IPS-18a (cell line): ENCODE measurements around the gene SLC24A3.

ENCODE experiments used
- H3K27ac ChIP-seq: one replicate; pipeline ENCODE4 v1.5.1; 2013; ENCODE audit warnings: low read length
- H3K27me3 ChIP-seq: one replicate; pipeline ENCODE4 v1.6.1; 2013; ENCODE audit warnings: mild to moderate bottlenecking, low read length; ENCODE audit not compliant: control insufficient read depth, insufficient read depth
- H3K36me3 ChIP-seq: one replicate; pipeline ENCODE4 v1.6.1; 2013; ENCODE audit warnings: low read depth, low read length; ENCODE audit not compliant: control insufficient read depth
- H3K4me1 ChIP-seq: one replicate; pipeline ENCODE4 v1.6.1; 2013; ENCODE audit warnings: low read depth, low read length; ENCODE audit not compliant: control insufficient read depth
- H3K4me3 ChIP-seq: one replicate; pipeline ENCODE4 v1.5.1; 2013; ENCODE audit warnings: low read length
- H3K9ac ChIP-seq: one replicate; pipeline ENCODE4 v1.6.1; 2013; ENCODE audit warnings: mild to moderate bottlenecking, low read length, moderate library complexity
- H3K9me3 ChIP-seq: one replicate; pipeline ENCODE4 v1.6.1; 2013; ENCODE audit warnings: low read depth, low read length; ENCODE audit not compliant: control insufficient read depth

The SLC24A3 gene

DNA sequence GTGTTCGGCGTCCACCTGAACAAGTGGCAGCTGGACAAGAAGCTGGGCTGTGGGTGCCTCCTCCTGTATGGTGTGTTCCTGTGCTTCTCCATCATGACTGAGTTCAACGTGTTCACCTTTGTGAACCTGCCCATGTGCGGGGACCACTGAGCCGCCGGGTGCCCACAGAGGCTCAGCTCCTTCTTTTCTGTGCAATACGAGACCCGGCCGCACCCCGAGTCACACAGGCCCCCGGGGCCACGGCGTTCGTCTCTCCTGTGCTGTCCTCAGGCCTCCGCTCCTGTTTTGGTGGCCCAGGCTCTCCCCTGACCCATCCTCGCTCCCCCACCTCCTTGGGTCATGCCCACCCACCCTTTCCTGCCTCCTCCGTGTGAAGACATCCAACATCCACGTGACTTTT, 508.5 kb downstream of the SLC24A3 start:
- Histone ChIP-seq H3K4me3 (no peak overlapping the region), H3K4me1 (no peaks in the 10 kb centered on the region), H3K9ac (no peak overlapping the region), H3K27ac (no peak overlapping the region), H3K36me3 (no peaks in the 10 kb centered on the region), H3K27me3 (no peaks in the 10 kb centered on the region), H3K9me3 (no peaks in the 10 kb centered on the region)

DNA sequence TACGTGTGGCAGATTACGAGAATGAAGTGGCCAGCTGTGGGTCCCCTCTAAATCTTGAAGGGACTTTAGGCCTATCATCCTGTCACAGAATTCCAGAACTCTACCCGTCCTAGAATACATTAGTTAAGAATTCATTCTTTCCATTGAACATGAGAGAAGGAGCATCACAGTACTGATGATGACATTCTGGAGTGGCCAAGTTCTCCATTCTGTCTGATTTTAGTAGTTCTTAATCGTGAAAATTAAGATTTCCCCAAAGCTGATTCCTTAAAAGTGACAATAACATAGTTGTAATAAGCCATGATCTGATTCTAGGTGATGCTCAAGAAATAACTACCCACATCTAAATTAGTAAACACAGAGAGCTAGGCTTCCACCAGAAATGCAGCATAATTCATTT, 510.6 kb downstream of the SLC24A3 start:
- Histone ChIP-seq H3K27ac (no peak overlapping the region), H3K4me3 (no peak overlapping the region), H3K27me3 (no peaks in the 10 kb centered on the region), H3K4me1 (no peaks in the 10 kb centered on the region), H3K9ac (no peak overlapping the region), H3K9me3 (no peaks in the 10 kb centered on the region), H3K36me3 (no peaks in the 10 kb centered on the region)

DNA sequence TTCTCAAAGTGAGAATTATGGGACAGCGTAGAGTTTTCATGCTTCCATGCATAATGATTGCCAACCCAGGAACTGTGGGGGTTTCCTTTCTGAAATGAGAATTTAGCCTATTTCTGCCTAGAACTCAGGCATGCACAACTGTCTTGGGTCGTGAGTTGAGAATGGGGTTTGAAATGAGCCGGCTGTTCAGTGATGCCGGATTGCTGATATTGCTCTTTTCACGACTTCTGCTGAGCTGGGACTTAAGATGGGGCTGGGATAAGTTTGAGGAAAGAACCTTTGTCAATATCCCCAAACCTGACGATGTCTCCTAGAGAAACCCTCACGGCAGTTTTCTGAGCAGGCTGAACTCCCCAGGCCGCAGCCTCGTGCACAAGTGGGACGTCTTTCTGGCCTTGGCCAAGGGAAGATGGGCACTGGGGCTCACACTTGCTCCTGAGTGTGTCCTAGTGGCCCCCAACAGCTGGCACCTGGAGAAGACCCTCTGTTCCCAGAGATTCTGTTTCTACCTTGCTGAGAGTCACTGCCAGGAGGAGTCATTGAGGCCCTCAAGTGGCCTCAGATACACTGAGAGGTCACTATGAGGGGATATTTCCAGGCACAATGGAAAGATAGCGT, 511.5 kb downstream of the SLC24A3 start:
- H3K27me3 ChIP-seq: no peaks in the 10 kb centered on the region

DNA sequence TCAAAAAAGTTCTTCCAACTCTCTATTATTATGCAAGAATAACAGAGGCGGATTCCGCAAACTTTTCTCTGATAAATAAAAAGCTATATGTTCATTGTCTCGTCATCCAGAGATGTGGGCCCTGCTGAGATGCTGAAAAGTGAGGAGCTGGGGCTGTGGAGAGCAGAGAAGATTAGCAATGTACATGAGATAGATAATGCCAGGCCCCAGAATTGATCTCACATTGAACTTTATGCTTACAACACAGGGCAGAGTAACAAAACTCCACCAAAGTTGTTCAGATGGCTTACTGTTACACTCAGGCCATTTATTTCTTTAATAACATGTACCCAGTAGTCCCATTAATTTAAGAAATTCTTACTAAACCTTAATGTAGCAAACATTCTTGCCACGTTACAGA, 512.9 kb downstream of the SLC24A3 start:
- Histone ChIP-seq H3K9ac (no peak overlapping the region), H3K27ac (no peak overlapping the region), H3K4me3 (no peak overlapping the region)

More for the DNA sequence above, 511.5 kb downstream of the SLC24A3 start:
- Histone ChIP-seq H3K9me3 (no peaks in the 10 kb centered on the region), H3K4me1 (no peaks in the 10 kb centered on the region), H3K36me3 (no peaks in the 10 kb centered on the region), H3K4me3 (no peak overlapping the region), H3K9ac (no peak overlapping the region), H3K27ac (no peak overlapping the region)

DNA sequence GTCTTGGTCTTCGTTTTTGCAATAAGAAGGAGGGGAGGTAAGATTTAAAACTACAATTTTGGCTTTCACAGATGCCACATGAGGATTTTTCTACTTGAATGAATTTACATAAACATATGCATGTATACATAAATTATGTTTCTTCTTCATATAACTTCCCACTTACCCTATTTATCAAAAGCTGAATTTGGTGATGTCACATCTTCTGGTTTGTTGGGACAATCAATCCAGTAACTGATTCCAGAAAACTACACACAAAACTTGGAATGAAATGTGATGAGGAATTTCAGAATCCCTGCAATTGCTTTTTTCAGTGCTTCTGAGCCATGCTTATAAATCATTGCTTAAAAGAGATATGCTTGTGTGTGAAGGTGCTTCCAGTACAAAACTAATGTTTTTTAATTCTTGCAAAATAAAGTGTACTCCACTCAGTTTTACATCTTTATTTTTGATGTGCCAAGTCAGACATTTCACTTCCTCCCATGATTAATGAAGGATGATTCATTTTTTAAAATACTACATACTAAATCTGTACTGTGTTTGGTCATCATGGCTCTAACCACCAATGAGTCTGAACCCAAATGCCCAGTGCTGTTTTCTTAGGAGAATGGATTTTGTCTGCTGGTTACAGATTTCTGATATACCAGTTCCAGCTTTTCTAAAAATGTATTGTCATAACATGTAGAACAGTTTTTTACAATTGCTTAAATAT, 513.5 kb downstream of the SLC24A3 start:
- H3K9ac ChIP-seq: no peak overlapping the region
- no peak overlapping the region for H3K27ac ChIP-seq
- no peaks in the 10 kb centered on the region for H3K36me3 ChIP-seq
- no peaks in the 10 kb centered on the region for H3K27me3 ChIP-seq
- no peaks in the 10 kb centered on the region for H3K4me1 ChIP-seq
- no peak overlapping the region for H3K4me3 ChIP-seq
- no peaks in the 10 kb centered on the region for H3K9me3 ChIP-seq

More for the DNA sequence above, 512.9 kb downstream of the SLC24A3 start:
- Histone ChIP-seq H3K4me1 (no peaks in the 10 kb centered on the region), H3K27me3 (no peaks in the 10 kb centered on the region), H3K9me3 (no peaks in the 10 kb centered on the region), H3K36me3 (no peaks in the 10 kb centered on the region)

DNA sequence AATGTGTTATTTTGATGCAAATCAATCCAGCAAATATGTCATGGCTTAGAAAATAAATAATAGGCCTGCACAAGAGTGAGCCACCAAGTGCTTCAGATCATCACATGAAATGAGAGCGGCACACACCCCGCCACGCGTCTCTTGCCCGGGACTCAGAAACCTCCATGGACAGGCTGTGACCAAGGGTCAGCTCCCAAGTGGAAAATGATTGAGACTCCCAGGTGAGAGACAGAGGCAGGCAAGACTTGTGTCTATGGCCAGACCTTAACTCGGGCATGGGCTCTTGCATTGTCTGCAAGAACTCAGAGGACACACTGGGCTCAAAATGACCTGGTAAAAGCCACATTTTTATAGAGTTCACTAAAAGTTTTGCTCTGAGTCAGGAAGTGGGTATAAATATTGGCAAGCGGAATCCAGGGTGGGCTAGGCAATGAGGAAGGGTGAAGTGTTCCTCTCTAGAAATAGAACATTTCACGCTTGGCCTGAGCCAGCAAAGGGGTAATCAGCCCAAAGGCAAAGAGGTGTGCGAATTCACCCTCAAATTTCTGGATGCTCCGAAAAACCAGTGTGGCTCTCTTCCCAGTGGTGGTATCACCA, 514.9 kb downstream of the SLC24A3 start:
- Histone ChIP-seq H3K27ac (no peak overlapping the region), H3K27me3 (no peaks in the 10 kb centered on the region), H3K9ac (no peak overlapping the region), H3K4me1 (no peaks in the 10 kb centered on the region), H3K4me3 (no peak overlapping the region), H3K36me3 (no peaks in the 10 kb centered on the region), H3K9me3 (no peaks in the 10 kb centered on the region)

DNA sequence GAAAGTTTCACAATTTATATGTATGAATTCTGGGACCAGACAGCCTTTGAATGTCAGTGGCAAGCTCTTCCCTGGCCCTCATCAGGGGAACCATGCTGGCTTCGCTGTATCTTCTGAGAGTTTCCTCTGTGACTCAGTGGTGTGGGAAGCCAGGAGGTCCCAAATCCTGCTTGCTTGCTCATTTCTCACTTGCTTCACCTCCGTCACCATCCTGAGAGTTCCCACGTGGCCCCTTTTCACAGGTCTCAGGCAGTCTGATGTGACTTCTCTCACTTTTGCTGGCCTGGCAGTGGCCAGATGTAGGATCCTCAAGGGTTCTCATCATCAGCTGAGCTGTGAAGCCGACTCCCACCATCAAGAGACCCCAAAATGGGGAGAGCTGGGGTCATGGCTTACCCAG, 517.2 kb downstream of the SLC24A3 start:
- Histone ChIP-seq H3K36me3 (no peaks in the 10 kb centered on the region), H3K27ac (no peak overlapping the region), H3K9ac (no peak overlapping the region), H3K9me3 (no peaks in the 10 kb centered on the region), H3K4me3 (no peak overlapping the region), H3K4me1 (no peaks in the 10 kb centered on the region), H3K27me3 (no peaks in the 10 kb centered on the region)

DNA sequence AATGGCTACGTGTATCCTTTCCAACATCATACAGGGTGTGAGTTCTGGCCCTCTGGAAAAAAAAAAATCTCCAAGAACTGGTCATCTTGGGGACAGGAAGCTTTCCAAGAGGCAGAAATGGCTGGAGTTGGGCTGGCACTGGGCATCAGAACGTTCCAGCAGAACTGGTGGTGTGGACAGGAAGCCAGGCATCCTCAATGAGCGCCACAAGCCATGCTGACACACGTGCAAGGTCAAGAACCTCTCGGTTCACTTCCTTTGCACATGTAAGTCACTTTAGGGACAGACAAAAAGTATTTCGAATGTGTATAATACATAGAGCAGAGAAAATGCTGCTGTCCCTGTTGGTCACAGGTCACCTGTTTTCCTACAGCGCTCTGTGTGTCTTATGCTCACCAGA, 518.3 kb downstream of the SLC24A3 start:
- no peak overlapping the region for H3K9ac ChIP-seq
- H3K4me1 ChIP-seq: peaks cover 5% of the 10 kb centered on the region
- H3K9me3 ChIP-seq: no peaks in the 10 kb centered on the region
- H3K27ac ChIP-seq: no peak overlapping the region
- no peaks in the 10 kb centered on the region for H3K36me3 ChIP-seq
- no peak overlapping the region for H3K4me3 ChIP-seq
- H3K27me3 ChIP-seq: no peaks in the 10 kb centered on the region

DNA sequence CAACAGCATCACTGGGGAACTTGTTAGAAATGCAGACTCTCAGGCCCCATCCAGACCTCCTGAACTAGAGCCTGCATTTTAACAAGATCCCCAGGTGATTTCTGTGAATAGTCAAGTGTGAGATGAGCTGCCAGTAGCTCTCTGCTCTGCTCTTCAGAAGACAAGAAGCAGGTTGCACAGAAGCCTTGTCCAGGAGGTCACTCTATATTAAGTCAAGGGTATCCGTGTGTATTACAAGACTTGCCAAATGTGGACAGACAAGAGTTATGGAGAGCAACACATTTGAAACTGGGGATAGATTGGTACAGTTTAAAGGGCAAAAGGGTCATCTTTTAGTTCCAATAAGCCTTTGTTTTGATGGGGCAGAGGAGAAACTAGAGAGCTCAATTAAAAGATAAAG, 522.4 kb downstream of the SLC24A3 start:
- peaks cover 5% of the 10 kb centered on the region for H3K4me1 ChIP-seq
- no peaks in the 10 kb centered on the region for H3K36me3 ChIP-seq
- H3K9me3 ChIP-seq: no peaks in the 10 kb centered on the region
- no peaks in the 10 kb centered on the region for H3K27me3 ChIP-seq
- H3K4me3 ChIP-seq: no peak overlapping the region
- H3K27ac ChIP-seq: no peak overlapping the region
- H3K9ac ChIP-seq: no peak overlapping the region

DNA sequence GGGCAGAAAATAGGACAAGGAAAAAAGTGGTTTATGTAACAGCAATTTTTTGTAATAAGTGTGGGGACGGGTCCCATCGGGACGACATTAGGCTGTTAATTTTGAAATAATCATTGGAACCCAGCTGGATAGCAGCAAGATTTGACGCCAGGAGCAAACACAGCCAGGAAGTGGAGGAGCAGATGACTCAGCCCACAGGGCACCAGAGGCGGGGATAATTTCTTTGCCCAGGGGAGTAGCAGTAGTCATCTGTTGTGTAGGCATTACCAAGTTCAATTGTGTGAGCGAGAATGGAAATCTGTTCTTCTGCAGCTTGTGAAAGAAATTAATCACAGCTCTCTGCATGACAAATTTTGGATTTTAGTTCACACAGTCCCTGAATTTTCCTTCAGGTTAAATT, 523.0 kb downstream of the SLC24A3 start:
- H3K4me1 ChIP-seq: peaks cover 5% of the 10 kb centered on the region
- H3K9me3 ChIP-seq: no peaks in the 10 kb centered on the region
- no peak overlapping the region for H3K9ac ChIP-seq
- H3K4me3 ChIP-seq: no peak overlapping the region
- H3K27ac ChIP-seq: no peak overlapping the region
- H3K27me3 ChIP-seq: no peaks in the 10 kb centered on the region
- no peaks in the 10 kb centered on the region for H3K36me3 ChIP-seq

DNA sequence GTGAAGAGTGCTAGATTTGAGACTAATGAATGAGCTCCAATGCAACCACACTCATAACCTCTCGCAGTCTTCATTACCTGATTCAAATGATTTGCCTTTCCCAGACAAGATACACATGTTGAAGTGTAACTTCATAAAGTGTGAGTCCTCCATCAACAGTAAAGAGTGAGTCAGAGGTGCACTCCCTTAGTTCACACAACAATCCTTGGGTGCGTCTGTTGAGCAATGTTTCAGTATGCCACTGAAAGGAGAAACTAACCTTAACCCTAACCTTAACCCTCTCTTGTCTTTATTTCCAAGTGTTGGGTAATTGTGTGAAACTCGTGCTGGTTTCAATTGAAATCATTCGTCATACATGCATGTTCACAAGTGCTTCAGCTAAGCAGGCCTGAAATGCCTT, 524.6 kb downstream of the SLC24A3 start:
- Histone ChIP-seq H3K27me3 (no peaks in the 10 kb centered on the region), H3K36me3 (no peaks in the 10 kb centered on the region), H3K9ac (no peak overlapping the region), H3K9me3 (no peaks in the 10 kb centered on the region), H3K4me1 (peaks cover 5% of the 10 kb centered on the region), H3K4me3 (no peak overlapping the region), H3K27ac (no peak overlapping the region)

DNA sequence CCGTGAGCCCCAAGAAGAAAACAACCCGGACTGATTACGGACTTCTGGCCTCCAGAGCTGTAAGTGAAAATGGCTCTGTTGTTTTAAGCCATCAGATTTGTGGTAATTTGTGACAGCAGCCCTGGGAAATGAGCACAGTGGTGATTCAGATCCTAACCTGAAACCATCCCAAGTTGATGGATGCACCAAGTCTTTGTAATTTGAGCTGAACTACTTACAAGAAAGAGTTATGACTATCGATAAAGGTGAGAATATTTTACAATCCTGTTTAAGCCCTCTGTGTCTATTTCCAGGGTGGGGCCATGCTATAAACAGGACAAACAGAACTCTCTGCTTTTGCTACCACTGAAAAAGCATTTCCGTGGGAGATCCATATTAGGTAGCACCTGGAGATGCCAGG, 526.5 kb downstream of the SLC24A3 start:
- Histone ChIP-seq H3K27me3 (no peaks in the 10 kb centered on the region), H3K36me3 (no peaks in the 10 kb centered on the region), H3K27ac (no peak overlapping the region), H3K9ac (no peak overlapping the region), H3K4me3 (no peak overlapping the region), H3K9me3 (no peaks in the 10 kb centered on the region), H3K4me1 (peaks cover 13% of the 10 kb centered on the region)
